C1 segment of cervical spinal cord (tissue), 14 donors: Measurements from ENCODE around the gene GFPT2.
A peak's percentile ranks its signal among the peaks of the same experiment; 100 is the strongest.
"Not testable (repeated sequence)": the region's sequence is repeated elsewhere in the genome, so short reads cannot be mapped to it uniquely, and the experiment has no call there.

Experiments used
- DNase-seq, 14 donors: peaks; one replicate each; lab custom pipeline; 2025; lab: John Stamatoyannopoulos, UW

The GFPT2 gene

DNA sequence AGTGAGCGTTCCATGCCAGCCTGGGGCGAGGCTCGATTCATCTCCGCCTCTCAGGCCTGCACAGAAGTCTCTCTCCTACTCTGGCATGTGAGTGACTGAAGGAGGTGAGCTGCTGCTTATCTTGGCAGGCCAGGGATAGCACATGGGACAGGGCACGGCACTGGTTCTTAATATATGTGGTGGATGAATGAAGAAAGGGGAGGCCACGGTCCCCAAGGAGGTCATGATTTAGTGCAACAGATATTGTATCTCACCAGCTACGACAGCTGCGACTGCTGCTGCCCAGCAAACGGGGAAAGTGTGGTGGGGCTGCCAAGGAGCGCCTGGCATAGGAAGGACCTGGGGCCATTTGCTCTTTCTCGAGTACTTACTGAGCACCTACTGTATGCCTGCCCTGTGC lies 41.9 kb downstream of the GFPT2 start:
- no peak for DNase-seq

DNA sequence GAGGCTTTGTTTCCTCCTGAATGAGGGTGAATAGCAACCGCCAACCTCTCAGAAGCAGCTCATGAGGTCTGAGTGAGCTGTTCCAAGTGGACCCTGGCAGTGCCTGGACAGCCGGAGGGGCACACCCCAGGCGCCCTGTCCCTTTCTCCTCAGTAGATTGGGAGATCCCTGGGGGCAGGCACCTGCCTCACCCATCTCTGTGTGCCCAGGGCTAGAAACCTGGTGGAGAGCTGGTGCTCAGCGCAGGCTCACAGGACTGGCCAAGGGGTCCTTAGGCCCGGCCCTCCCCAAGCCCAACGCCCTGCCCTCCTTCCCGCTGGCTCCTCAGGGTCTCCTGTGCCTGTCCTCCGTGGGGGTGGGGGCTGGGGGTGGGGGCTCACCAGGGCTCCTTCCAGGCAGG lies 46.3 kb downstream of the GFPT2 start:
- no peak for DNase-seq

DNA sequence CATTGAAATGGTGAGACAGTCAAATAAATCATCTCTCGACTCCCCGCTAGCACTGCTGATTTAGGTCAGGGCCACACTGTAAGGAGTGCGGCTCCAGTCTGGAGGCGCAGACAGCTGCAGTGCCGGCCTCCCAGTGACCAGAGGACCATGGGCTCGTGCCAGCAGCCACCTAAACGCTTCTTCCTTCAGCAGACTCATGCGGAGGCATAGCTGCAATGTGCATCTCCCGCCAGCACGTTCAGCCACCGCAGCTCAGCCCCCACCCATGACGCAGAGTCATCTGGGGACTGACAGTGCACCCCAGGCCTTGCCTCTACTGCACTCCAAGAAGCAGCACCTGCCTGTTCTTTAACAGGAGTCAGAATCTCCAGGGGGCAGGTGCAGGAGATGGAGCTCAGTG lies 47.7 kb downstream of the GFPT2 start:
- no peak for DNase-seq

DNA sequence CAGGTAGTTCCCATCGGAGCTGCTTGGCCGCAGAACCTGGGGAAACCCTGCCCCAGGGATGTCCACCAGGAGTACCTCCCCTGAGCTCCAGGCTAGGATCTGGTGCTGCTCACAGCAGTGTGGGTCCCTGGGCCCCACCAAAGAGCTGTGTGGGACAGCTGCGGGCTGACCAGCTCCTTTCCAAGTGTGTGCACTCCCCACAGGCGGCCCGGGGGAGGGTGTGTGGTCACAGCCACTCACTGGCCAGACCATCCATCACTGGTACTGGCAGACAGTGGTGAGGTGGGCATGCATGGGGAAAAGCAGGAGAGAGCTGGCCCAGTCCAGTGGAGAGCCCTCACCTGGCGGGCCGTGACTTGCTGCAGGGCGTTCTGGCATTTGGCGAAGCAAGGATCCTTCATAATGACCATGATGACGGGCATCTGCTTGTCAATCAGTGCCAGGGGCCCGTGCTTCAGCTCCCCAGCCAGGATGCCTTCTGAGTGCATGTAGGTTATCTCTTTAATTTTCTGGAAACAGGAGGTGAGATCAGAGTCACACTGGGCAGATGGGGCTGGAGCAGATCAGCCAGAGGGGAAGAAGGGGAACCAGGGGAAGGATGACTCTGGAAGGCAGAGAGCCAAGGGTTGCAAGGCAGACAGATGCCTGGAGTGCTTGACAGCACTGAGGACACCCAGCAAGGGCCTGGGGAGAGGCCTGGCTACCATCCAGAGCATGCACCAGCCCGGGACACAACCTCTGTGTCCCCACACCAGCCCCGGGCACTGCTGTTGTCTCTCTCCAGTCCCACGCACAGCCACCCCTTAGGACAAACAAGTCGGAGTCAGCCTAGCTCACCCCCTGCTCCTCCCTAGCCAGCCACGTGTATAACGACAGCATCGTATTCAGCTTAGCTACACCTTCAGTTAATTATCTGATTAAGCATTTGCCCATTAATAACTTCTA lies 48.4 kb downstream of the GFPT2 start:
- no peak for DNase-seq

DNA sequence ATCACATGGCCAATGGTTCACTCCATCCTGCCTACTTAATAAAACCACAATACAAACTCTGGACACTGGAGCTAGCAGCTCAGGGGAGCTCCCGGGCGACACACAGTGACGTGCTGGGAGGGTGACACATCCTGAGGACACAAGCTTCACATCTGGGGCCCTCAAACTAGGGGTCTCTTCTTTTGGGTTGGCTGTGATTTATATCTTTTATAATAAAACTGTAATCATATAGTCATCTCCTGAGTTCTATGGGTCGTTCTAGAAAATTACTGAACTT lies 49.2 kb downstream of the GFPT2 start:
- no peak for DNase-seq

DNA sequence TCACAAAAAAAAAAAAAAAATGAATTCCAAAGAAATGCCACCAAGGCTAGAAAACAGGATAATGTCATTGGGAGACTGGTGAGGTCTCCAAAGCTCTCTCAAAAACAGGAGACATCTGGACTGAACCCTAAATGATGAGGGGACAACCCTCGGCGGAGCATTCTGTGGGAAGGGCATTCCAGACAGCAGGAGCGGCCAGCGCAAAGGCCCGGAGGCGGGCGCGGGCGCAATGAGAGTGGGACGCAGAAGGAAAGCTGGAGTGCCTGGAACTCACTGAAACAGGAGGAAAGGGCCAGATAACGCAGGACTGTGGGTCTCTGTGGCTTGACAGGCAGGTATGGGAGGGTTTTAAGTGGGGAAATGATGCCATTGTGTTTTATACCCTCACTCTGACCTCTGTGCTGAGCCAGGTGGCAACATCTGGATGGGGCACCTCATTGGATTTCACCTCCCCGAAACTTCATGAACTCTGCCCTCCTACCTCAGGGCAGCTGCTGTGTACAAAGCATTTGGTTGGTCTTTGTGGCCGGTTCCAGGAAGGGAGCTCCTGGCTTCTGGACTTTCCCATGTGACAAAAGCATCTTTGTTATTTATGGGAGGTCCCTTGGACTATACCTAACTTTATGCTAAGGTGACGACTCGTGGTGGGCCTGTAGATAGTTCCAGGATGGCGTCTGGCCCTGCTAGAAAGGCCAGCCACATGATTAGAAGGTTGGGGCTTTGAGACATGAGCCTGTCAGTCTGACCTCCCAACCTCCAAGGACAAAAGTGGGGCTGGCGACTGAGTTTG lies 49.7 kb downstream of the GFPT2 start:
- DNase-seq, result no peak

DNA sequence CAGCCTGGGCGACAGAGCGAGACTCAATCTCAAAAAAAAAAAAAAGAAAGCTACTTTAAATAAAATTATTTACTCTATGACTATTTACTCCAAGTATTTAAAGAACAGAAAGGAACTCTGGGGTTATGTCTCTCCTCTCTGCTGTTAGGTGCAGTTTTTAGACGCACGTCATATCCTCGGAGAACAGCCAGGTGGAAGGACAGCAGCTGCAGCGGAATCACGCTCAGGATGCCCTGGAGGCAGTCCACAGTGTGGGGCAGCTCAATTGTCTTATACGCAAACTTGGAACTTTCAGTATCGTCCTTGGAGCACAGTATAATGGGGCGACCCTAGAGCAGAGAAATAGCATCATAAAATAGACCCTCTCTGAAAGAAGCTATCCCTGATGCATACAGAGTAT lies 50.9 kb downstream of the GFPT2 start:
- no peak for DNase-seq

DNA sequence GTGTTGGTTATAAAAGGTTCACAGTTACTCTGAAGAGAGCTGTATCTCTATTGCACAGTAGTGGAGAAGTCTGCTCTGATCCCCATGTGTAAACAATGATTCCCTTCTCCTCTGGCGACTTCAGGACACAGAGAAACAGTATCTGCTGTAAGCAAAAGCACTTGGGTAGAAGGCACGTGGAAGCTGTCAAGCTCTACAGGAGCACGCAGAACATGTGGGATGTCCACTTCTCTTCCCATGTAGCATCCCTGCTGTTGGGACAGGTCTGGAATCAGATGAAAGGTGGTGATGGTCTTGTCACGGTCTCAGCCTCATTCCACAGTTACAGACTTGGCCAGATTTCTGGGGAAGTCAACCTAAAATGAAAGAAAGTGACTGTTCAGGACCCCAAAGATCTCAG lies 51.9 kb downstream of the GFPT2 start:
- DNase-seq, result no peak

DNA sequence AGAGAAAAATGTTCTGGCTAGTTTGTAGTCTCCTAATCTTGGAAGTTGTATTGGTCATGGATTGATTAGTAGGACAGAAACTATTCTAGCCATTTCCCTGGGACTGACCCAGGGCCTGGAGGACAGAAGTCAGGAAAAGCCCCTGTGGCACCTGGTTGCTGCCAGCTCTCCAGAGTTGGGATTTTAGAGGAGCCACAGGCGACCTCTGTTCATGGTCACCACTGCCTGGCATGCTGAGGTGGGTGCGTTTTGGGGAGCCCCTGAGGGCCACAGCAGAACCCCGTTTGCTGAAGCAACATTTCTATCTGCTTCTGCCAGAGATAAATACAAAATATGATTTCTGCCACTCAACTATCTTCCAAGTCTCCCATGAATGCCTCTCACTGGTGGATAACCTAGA lies 53.6 kb downstream of the GFPT2 start:
- no peak for DNase-seq

DNA sequence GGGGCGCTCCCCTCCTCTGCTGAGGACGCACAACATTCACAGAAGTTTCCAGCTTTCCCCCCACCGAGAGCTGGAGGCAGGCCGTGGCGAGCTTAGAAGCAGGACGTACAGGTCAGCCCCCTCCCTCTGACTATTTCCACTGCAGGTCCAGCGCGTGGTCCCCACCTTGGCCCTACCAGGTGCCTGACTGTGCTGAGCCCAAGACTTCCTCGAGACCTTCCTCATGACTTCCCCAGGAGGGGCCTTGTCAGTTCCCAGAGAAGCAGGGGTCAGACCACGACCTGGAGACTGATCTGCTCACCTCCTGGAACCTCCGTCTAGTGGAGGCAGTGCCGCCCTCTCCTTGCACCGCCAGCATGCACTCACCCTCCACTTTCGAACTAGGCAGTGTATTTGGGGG lies 54.1 kb downstream of the GFPT2 start:
- not testable (repeated sequence) for DNase-seq

DNA sequence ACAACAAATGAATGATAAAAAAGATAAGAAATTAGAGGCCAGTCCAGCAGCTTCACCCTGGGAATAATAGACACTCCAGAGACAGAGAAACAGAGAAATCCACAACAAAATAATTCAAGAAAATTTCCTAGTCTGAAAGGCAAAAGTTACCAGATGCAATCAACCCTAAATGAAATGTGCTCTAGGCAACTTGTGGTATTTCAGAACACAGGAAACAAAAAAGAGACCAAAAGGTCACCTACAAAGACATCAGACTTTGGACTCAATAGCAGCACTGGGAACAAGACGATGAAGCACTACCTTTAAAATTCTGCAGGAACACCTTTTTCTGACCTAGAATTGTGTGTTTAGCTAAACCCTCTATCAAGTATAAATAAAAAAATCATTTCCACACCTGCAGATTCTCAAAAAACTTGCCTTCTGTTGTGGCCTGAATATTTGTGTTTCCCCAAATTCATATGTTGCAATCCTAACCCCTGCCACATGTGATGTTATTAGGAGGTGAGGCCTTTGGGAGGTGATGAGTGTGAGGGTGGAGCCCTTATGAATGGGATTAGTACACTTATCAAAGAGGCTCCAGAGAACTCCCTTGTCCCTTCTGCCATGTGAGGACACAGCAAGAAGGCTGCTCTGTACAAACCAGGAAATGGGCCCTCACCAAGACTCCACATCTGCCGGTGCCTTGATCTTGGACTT lies 55.4 kb downstream of the GFPT2 start:
- no peak for DNase-seq

DNA sequence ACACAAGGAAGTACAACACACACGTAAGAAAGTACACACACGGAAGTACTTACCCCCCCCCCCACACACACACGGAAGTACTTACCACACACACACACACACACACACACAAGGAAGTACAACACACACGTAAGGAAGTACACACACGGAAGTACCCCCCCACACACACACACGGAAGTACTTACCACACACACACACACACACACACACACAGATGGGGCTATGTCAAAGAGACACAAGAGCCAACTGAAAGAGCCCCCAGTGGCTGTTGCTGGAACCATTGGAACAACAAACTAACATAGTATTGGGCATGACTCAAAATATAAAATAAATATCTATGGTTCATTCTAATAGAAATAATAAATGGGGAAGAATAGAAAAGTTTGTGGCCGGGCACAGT lies 56.4 kb downstream of the GFPT2 start:
- no peak for DNase-seq

DNA sequence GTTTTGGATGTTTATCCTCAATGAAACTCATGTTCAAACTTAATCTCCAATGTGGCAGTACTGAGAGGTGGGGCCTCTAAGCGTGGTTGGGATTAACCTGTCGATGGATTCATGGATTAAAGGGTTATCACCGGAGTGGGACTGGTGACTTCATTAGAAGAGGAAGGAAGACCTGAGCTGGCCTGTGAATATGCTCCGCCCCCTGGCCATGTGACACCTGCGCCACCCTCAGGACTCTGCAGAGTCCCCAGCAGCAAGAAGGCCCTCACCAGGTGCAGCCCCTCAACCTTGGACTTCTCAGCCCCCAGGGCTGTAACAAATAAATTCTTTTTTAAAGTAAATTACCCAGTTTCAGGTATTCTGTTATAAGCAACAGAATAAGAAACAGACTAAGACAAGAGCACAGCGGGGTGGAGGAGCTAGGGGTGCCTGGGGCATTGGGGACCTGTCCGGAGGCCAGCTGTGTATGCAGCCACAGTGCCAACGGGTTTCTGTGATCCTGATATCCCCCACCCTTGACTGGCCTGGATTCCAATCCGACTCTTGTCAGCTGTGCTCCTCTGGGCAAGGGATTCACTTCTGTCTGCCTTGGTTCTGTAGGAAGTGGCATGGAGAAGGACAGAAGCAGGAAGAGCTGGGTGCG lies 58.1 kb downstream of the GFPT2 start:
- DNase-seq, result no peak

DNA sequence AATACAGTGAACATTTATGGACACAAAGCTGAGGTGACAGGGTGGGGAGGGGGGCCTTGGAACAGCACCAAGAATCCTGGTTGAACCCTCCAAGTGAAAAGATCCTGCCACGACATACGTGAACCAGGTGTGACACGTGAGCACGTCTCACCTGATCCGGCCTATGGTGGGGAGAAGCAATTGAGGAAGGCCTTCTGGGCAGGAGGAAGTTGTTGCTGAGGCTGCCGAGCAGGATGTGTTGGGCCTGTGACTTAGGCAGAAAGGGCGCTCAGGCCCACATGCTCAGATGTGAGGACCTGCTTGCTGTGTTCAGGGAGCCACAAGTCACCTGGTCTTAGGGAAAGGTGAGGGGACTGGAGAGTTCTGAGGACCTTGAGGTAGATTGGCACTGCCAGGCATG lies 58.7 kb downstream of the GFPT2 start:
- DNase-seq, result no peak

DNA sequence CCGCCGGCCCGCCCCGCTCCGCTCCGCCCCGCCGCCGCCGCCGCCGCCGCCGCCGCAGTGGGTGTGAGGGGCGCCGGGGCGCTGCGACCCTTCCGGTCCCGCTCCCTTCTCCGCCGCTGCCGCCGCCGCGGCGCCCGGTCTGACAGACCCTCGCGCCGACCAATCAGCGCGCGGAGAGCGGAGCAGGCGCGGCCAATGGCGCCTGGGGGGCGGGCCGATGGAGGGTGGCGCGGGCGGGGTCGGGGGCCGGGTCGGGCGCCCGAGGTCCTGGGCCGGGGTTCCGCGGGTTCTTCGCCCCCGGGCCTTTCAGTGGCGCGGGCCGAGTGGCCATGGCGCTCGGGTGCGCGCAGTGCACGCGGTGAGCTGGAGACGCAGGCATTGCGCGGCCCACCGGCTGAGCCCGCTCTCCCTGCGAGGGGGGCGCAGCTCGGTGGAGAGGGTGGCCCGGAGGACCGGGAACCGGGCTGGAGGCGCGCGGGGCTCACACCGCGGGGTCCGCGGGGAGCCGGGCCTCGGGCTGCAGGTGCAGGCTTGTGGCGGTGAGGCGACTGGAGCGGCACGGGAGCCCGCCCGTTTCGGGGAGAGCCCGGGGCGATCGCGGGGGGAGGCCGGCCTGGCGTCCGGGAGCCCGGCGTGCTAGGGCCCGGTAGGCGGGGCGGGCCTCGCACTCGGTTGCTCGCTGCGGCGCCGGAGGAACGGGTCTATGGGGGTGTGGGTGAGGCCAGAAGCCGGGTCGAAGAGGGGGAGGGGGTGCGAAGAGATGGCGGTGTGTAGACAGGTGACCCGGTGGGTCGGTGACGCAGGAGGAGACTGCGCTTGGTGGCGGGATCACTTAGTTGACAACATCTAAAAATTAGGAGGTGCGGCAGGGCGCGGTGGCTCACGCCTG lies 60.9 kb downstream of the GFPT2 start, which contains the start of gene MAPK9:
Gene MAPK9 (minus strand): TSS at position 141 of the 889 bp plus-strand sequence. CDS start 11,522 bp downstream, outside the sequence.
- peak in 13 of 14 donors; percentile 45 to 89 (median 70) for DNase-seq

DNA sequence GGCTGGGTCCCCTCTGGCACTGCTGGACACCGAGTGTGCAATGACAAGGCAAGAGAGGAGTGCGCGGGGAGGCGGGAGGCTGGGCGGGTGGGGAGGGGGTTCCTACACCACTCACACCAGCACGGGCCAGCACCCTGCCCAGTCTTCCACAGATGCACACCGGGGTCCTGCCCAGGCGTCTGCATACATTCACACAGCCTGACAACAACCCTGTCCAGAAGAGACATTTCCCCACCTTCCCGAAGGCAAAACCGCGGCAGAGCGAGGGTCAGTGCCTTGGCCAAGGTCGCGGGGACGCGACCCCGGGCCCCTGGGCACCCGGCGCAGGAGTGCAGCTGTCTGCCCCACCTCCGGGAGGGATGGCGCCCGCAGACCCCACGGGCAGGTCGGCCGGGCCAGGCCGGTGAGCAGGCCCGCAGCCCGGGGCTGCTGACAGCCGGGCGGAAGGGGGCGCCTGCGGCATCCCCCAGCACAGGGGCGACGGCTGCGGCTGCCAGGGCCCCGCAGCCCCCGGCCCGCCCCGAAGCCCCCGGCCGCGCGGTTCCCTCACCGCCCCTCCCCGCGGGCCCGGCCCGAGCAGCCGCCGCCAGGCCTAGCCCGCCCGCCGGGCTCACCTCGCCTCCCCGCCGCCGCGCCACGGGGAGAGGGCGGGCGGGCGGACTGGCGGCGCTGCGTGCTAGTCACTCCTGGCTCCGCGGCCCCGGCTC lies 61.7 kb downstream of the GFPT2 start:
- DNase-seq, result peak in 3 of 14 donors; percentile 16 to 62 (median 36)

DNA sequence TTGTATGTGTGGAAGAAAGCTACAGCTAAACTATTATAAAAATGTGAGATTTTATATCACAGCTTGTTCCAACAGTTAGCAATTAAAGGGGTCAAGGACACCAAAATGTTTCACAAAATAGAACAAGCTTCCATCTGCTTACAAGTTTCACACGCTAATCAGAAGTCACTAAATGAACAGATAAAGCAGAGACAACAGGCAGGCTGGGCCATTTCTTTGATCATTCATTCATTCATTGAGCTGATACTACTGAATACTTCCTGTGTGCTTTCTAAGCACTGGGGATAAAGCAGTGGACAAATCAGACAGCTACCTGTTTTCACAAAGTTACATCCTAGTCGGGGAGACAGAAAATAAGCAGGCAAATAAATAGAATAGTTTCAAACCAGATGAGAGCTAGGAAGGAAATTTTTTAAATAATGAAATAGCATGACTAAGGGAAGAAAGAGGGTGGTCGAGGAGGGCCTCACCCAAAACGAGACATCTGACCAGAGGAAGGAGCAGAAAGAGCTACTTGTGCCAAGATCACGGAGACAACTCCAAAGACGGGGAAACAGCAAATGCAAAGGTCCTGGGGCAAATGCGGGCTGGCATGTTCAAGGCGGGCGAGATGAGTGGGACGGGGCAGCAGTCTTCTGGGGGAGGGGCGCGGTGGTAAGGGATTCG lies 62.4 kb downstream of the GFPT2 start:
- DNase-seq, result no peak

DNA sequence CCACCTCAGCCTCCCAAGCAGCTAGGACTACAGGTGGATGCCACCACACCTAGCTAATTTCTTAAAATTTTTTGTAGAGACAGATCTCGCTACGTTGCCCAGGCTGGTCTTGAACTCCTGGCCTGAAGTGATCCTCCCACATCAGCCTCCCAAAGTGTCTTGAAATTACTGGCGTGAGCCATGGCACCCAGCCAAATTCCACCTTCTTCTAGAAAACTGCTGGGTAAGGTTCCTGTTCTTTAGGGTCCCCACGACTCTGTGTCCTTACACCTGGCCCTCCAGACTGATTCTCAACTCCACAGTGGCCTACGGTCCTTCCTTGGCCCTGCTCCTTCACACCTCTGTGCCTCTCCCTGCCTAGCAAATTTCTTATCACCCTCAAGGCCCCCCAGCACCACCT lies 63.2 kb downstream of the GFPT2 start:
- DNase-seq, result peak in 1 of 14 donors; percentile 8

DNA sequence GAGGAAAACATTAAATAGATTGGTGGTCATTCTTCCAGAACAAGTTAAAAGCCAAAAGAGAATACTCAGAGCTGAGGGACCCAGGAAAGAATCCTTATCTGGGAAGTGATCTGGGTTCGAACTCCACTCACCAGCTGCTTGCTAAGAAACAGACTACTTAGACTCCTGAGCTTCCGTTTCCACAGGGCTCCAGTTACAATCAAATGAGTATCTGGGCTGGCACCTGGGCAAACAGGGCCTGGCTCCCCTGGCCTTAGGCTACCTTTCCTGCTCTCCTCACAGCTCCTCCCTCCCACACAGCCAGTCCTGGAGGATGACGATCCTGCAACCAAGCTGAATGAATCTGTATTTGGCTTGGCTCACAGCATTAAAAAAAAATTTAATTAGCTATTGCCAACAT lies 63.7 kb downstream of the GFPT2 start:
- DNase-seq, result no peak

DNA sequence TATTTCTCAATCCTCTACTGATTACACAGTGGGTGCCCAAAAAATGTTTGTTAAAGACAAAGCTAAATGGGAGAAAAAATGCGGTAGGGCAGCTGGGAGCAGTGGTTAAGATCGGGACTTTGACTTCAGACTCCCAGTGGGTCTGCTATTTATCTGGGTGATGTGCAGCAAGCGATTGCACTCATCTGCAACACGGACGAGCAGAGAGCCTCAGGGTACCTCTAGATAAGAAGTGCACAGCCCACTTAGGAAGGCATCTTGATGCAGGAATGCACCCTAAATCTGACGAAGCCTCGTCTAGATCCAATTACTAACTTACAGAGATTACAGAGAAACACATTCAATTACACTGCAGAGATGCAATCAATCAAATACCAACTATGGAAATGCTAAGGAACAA lies 65.3 kb downstream of the GFPT2 start:
- DNase-seq, result no peak
